IPS DF 19.7 (cell line): ENCODE measurements around the gene PDK3.

Experiments used
- DNase-seq: peaks from one replicate; pipeline ENCODE4 v3.0.0-alpha.2; 2013; ENCODE audit warnings: low read depth, low spot score

Gene PDK3

GRCh38 chrX:24464836-24465531 lies at the start of gene PDK3:
TSS of gene PDK3 (plus strand) at chrX:24465286. CDS start at chrX:24465456, 170 bp downstream.
- DNase-seq: peak; percentile 23

DNA sequence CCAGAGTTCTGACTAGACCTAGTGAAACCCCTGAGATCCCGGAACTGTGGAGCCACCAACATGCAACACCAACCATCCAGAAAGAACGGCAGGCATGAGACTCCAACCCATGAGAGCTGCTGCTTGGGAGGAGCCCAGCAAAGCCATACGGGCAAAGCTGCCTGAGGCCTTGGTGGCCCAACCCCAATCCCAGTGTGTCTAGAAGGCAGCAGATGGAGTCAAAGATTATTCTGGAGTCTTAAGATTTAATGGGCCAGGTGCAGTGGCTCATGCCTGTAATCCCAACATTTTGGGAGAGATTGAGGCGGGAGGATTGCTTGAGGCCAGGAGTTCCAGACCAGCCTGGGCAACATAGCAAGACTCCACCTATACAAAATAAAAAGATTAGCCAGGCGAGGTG lies 49.2 kb upstream of the PDK3 start:
- DNase-seq: no peak

- DNase-seq: no peak
These were observed 41.1 kb upstream of the PDK3 start for GRCh38 chrX:24423960-24424359.

GRCh38 chrX:24424948-24425347 lies 40.1 kb upstream of the PDK3 start:
- DNase-seq: no peak

DNA sequence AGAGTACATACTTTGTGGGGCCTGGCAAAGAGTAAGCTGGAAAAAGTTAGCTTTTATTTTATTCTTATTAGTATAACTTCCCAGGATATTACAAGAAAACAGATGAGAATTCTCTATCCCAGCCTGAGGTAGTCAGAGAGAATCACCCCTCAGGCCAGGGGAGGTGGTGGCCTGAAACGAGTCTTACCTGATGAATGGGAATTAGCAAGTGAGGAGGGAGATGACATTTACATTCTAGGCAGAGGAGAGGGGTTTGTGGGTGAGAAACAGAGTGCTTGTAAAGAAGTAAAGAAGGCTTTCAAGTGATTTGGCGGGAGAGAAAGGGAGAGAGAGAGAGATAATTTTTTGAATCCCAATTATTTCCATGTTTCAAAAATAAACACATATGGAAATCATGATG lies 39.3 kb upstream of the PDK3 start:
- no peak for DNase-seq

GRCh38 chrX:24426340-24426913 lies 38.7 kb upstream of the PDK3 start:
- DNase-seq: no peak

GRCh38 chrX:24426921-24427746 lies 38.0 kb upstream of the PDK3 start:
- no peak for DNase-seq

- no peak for DNase-seq
These were observed 37.4 kb upstream of the PDK3 start for GRCh38 chrX:24427747-24428019.

DNA sequence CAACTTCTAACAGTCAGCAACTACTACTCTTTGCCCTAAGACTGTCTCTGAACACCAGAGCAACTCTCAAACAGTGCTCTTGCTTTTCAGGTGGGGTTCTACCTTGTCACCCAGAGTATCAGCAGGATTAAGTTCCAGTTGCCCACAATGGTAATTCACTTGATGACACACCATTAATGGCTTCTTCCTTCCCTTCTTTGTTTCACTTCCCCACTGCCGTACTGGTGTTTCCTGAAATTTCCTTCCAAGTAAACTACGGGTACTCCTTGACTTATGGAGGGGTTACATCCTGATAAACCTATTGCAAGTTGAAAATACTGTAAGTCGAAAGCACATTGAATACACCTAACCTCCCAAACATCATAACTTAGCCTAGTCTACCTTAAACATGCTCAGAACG lies 36.6 kb upstream of the PDK3 start:
- DNase-seq: no peak

GRCh38 chrX:24435060-24435459 lies 30.0 kb upstream of the PDK3 start:
- no peak for DNase-seq

GRCh38 chrX:24443918-24444317 lies 21.2 kb upstream of the PDK3 start:
- DNase-seq: no peak

DNA sequence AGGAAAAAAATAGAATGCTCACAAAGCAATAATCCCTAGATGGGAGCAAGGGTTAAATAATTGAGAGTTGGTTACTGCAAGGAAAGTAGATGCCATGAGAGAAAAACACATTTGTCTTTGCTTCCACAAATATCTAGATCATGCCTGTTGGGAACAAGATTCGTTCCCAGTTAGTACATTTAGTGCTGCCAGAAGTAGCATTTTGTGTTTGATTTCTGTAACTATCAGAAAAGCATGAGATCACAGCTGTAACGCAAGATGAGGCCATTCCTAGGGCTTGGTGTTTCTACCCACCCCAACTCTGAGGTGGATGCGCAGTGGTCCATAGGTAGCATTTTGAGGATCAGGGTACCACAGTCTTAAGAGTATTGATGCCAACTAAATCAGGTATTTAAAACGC lies 20.4 kb upstream of the PDK3 start:
- no peak for DNase-seq

DNA sequence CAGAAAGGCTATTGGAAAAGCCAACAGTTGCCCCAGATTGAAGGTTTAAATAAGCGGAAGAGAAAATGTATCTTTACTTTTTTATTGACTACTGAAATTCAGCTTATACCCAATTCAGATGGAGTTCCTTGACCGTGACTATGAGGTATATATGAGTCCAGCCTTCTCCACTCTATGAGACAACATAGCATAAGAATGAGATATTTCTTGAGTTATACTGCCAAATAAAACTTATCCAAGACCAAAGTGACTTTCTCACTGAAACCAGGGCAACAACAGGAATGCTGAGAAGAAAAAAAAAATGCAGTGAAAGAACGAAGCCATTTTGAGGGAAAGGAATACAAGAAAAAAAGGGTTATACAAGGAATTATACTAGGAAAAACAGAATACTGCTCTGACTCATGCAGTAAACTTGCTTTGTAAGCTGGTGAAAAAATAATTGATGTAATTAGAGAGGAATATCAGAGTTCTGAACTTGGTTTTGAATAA lies 16.3 kb upstream of the PDK3 start:
- no peak for DNase-seq

DNA sequence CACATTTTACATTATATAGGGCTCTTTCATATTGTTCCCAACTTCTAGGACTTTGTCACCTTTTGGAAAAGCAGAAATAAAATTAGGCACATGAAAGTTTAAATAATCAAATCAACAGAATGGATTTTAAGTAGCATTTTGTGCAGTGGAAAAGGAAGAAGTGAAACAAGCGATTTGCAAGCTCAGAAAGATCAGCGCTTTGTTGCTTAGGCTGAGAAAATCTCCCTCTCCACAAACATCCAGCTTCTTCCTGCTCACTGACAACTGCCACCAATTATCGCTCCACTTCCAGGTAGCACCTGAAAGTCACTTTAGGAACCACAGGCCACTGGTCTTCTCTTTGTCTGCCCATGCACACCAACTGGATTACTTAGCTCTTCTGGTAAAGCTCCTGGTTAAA lies 2.0 kb upstream of the PDK3 start:
- no peak for DNase-seq

DNA sequence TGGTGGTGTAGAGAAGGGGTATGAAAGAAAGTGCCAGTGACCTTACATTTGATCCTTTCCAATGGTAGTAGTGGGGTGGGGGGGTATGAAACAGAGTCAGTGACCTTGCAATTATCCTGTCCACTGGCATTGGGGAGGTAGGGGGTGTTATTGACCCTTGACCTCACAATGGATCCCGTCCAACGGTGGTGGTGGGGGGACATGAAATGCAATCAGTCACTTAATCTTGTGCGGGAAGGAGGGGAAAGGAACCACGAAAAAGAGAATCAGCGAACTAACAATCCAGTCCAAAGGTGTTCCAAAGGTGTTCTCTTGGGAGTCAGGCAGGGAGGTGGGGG lies 619 bp upstream of the PDK3 start:
- no peak for DNase-seq

DNA sequence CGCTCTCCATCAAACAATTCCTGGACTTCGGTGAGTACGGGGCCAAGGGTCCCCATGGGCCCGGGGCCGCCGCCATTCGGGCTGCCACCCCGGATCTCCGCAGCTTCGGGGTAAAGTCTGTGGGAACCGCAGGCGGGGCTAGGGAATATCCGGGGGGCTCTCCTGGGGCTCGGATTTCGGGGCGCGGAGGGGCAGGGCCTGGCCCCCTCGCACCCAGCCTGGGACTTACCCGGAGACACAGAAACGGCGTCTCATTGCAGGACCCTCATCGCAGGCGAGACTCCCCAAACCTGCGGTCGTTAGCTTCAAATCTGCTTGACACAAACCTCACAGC lies 413 bp downstream of the PDK3 start:
- DNase-seq: no peak

GRCh38 chrX:24466025-24466424 lies 939 bp downstream of the PDK3 start:
- DNase-seq: no peak

- DNase-seq: no peak
These were observed 3.2 kb downstream of the PDK3 start for GRCh38 chrX:24468245-24468644.

GRCh38 chrX:24471808-24472207 lies 6.7 kb downstream of the PDK3 start:
- DNase-seq: no peak

- no peak for DNase-seq
These were observed 10.4 kb downstream of the PDK3 start for GRCh38 chrX:24475480-24475879.

GRCh38 chrX:24478509-24478908 lies 13.4 kb downstream of the PDK3 start:
- no peak for DNase-seq

DNA sequence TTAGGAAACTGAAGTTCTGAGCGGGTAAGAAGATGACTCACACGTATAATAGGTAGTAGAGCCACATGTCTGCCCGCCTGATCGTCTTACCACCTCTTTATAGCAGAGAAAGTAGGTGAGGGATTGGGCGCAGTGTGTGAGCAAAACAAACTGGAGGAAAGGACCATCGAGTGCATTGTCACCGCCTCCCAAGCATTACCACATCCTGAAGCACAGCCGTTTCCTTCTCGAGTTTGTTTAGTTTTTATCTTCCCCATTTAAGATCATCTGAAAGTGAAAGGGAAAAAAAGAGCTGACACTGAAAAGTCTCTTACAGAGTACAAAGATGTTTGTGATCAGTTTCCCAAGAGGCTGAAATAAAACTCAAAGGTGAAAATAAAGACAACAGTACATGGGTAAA lies 14.8 kb downstream of the PDK3 start:
- DNase-seq: no peak

DNA sequence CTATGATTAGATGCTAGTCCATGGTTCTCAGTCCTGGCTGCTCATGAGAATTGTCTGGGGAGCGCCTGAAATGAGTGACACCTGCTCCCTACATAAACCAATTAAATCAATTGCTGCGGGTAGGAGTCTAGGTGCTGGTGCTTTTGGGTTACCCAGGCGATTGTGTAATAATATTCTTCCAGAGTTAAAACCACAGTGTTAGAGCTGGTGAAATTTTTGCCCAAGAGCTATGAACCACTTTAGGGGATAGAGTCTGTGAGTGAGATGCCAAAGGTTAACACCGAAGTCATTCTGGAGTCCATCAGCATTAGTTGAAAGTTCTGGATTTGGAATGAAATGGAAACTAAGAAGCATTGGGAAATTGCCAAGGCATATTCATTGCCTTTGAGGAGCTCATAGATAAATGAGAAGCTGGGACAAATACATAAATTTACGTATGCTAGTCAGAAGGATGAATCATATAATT lies 15.3 kb downstream of the PDK3 start:
- DNase-seq: no peak
